ENCODE data around the gene ITGA1.

The ITGA1 gene

DNA sequence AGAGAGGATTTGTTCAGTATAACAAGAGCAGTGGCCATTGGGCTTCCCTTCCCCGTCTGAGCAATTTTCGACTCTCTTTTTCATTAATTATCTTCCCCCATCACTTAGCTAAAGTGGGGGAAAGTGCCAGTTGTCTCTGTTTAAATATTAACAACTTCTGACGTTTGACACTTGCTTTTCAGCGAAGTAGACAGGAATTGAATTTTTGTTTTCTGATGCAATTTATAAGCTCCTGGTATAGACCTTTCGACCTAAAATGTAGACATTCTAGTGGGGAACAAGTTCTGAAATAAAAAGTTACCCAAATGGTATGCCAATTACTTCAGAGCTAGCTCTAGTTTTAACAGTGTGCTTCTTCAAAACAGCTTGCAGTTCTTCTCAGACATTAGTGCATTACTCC is 100.6 kb downstream of the ITGA1 start:
- no peaks in the 10 kb centered on the region for H3K27me3 ChIP-seq
- intact Hi-C loops (cut with DNase I; ENCODE audit: low total_unique reads): no loop called here
- no peak for TF ChIP-seq CTCF (IDR thresholded peaks at IDR 0.05)

DNA sequence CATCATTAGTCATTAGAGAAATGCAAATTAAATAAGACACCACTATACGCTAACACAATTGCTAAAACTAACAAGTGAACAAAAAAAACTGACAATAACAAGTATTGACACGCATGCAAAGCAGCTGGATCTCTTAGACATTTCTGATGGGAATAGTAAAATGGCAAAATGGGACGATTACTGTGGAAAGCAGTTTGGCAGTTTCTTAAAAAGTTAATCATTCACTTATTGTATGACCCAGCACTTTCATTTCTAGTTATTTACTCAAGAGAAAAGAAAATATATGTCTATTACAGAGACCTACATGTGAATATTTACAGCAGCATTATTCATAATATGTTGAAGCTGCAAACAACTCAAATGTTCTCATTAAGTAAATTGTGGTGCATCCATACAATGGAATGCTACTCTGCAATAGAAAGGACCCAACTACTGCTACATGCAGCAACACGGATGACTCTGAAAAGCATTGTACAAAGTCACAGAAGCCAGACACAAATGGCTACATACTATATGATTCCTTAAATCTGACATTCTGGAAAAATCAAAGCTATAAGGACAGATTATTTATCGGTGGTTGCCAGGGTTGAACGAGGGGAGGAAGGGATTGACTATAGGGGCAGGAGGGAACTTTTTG is 104.6 kb downstream of the ITGA1 start:
- DNase-seq: no peak
- Histone ChIP-seq H3K9me3 (no peaks in the 10 kb centered on the region), H3K4me1 (peaks cover 0 to 63% (median 44%) of the 10 kb centered on the region in 4 donors), H3K27ac (peak overlapping the region; percentile 41 to 67), H3K4me3 (no peak overlapping the region), H3K27me3 (no peaks in the 10 kb centered on the region), H3K36me3 (peaks cover 18 to 22% (median 20%) of the 10 kb centered on the region in 3 donors)
- intact Hi-C loops (cut with DNase I; ENCODE audit: low total_unique reads): no loop called here
- TF ChIP-seq CTCF (IDR thresholded peaks at IDR 0.05): no peak

More for the DNA sequence above, 100.6 kb downstream of the ITGA1 start:
- peaks cover 0 to 49% (median 9%) of the 10 kb centered on the region in 4 donors for H3K4me1 ChIP-seq
- peaks cover 24 to 27% (median 26%) of the 10 kb centered on the region in 3 donors for H3K36me3 ChIP-seq
- peak overlapping the region in 1 of 2 donors; percentile 45 for H3K27ac ChIP-seq
- no peak for DNase-seq
- no peak overlapping the region for H3K4me3 ChIP-seq
- H3K9me3 ChIP-seq: no peaks in the 10 kb centered on the region

DNA sequence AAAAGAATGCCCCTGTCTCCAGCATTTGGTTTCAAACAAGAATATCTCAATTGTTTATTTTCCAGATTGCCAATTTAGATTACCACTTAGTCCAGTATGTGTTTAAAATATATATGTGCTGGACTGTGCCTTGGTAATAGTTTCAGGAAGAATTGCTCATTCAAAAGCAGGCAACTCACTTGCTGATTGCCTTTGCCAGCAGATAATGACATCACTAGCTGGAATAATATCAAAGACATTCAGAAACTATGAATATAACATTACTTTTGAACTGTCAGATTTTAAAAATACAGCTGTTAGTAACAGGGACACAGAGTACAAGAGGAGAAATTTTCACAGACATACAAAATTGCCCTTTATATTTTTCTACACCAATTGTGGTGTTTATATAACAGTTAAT is 105.4 kb downstream of the ITGA1 start:
- Histone ChIP-seq H3K27me3 (no peaks in the 10 kb centered on the region), H3K36me3 (peaks cover 11 to 21% (median 18%) of the 10 kb centered on the region in 3 donors), H3K4me1 (peaks cover 0 to 66% (median 44%) of the 10 kb centered on the region in 4 donors), H3K27ac (peak overlapping the region; percentile 67 to 75), H3K9me3 (no peaks in the 10 kb centered on the region), H3K4me3 (no peak overlapping the region)
- intact Hi-C loops (cut with DNase I; ENCODE audit: low total_unique reads): no loop called here
- no peak for TF ChIP-seq CTCF (IDR thresholded peaks at IDR 0.05)
- DNase-seq: no peak

GRCh38 chr5:52893863-52894262 is 106.1 kb downstream of the ITGA1 start:
- no peak for DNase-seq
- Histone ChIP-seq H3K9me3 (no peaks in the 10 kb centered on the region), H3K27ac (peak overlapping the region; percentile 67 to 75), H3K4me3 (no peak overlapping the region), H3K4me1 (peaks cover 0 to 73% (median 44%) of the 10 kb centered on the region in 4 donors), H3K36me3 (peaks cover 3 to 16% (median 14%) of the 10 kb centered on the region in 3 donors), H3K27me3 (no peaks in the 10 kb centered on the region)
- intact Hi-C loops (cut with DNase I; ENCODE audit: low total_unique reads): no loop called here
- no peak for TF ChIP-seq CTCF (IDR thresholded peaks at IDR 0.05)

GRCh38 chr5:52894451-52894850 is 106.7 kb downstream of the ITGA1 start:
- no peaks in the 10 kb centered on the region for H3K9me3 ChIP-seq
- intact Hi-C loops (cut with DNase I; ENCODE audit: low total_unique reads): no loop called here
- H3K4me1 ChIP-seq: peaks cover 0 to 78% (median 44%) of the 10 kb centered on the region in 4 donors
- H3K36me3 ChIP-seq: peaks cover 0 to 14% (median 13%) of the 10 kb centered on the region in 3 donors
- no peaks in the 10 kb centered on the region for H3K27me3 ChIP-seq
- peak overlapping the region; percentile 67 to 75 for H3K27ac ChIP-seq
- no peak overlapping the region for H3K4me3 ChIP-seq
- DNase-seq: no peak
- TF ChIP-seq CTCF (IDR thresholded peaks at IDR 0.05): no peak
